Measurements from ENCODE around the gene ZDHHC7. TPM values are rescaled to one million over a fixed set of nuclear protein-coding genes. Genes with fewer than 3 reads are reported as not detected.

The ZDHHC7 gene
- total RNA-seq, 1 donor from 2014 or later, result 46.5 TPM

GRCh38 chr16:85051683-85052082, 40.3 kb upstream of the ZDHHC7 start:
- no peak for TF ChIP-seq CTCF (IDR thresholded peaks at IDR 0.05; ENCODE audit: unreplicated experiment)
- Mint-ChIP-seq H3K4me1 (ENCODE audit: unreplicated experiment) (peaks cover 1% of the 10 kb centered on the region), H3K9me3 (ENCODE audit: unreplicated experiment) (no peaks in the 10 kb centered on the region), H3K27ac (ENCODE audit: unreplicated experiment) (no peak overlapping the region), H3K36me3 (ENCODE audit: low read depth, unreplicated experiment) (peaks cover 7% of the 10 kb centered on the region), H3K4me3 (ENCODE audit: unreplicated experiment) (no peak overlapping the region), H3K27me3 (ENCODE audit: unreplicated experiment) (peaks cover 2% of the 10 kb centered on the region)
- DNase-seq (ENCODE audit: low spot score), result no peak

DNA sequence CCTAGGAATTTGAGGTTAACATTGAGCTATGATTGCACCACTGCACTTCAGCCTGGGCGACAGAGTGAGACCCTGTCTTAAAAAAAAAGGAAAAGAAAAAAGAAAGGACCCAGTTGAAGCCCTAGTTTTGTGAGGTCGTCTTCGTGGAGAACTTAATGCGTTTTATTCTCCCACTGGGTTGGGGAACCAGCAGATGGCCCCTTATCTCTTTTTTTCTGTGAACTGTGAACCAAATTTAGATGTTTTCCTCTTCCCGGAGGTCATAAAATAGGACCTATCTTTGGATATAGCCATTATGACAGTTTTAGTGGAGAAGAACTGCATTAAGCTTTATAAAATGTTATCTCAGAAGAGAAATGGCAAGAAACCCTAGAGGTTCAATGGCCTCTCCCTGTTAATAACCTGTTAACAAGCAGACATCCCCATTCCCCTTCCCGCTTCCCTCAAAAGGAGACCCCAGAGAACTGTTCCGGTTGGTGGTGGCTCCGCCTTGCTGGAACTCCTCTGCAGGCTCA, 39.8 kb upstream of the ZDHHC7 start:
- TF ChIP-seq CTCF (IDR thresholded peaks at IDR 0.05; ENCODE audit: unreplicated experiment), result no peak
- no peak overlapping the region for H3K4me3 Mint-ChIP-seq (ENCODE audit: unreplicated experiment)
- H3K9me3 Mint-ChIP-seq (ENCODE audit: unreplicated experiment), result no peaks in the 10 kb centered on the region
- no peak overlapping the region for H3K27ac Mint-ChIP-seq (ENCODE audit: unreplicated experiment)
- peaks cover 7% of the 10 kb centered on the region for H3K4me1 Mint-ChIP-seq (ENCODE audit: unreplicated experiment)
- H3K27me3 Mint-ChIP-seq (ENCODE audit: unreplicated experiment), result peaks cover 2% of the 10 kb centered on the region
- peaks cover 7% of the 10 kb centered on the region for H3K36me3 Mint-ChIP-seq (ENCODE audit: low read depth, unreplicated experiment)
- no peak for DNase-seq (ENCODE audit: low spot score)

DNA sequence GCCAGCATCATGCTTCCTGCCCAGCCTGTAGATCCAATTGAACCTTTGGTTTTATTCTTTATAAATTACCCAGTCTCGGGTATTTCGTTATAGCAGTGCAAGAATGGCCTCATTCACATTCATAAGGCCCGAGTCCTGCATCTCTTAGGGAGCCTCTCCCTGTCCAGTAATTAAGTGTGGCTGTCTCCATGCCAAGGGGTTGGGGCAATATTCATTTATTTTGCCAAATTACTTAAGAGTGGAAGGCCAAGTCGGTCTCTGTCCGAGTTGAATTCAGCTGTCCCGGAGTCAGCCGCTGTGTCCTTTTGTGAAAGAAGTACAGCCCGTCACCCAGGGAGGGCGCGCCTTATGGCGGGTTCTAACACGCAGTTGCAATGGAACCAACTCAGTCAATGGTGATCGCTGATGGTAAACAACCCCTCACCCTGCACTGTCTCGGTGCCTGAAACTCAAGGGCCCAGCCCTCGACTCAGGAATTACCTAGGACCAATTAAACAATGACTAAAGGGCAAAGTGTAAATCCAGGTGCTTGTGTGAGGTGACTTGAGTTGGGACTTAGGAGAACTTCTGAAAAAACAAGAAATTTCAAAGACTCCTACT, 38.5 kb upstream of the ZDHHC7 start:
- DNase-seq (ENCODE audit: low spot score), result no peak
- Mint-ChIP-seq H3K27ac (ENCODE audit: unreplicated experiment) (no peak overlapping the region), H3K36me3 (ENCODE audit: low read depth, unreplicated experiment) (peaks cover 7% of the 10 kb centered on the region), H3K4me1 (ENCODE audit: unreplicated experiment) (peaks cover 11% of the 10 kb centered on the region), H3K9me3 (ENCODE audit: unreplicated experiment) (no peaks in the 10 kb centered on the region), H3K27me3 (ENCODE audit: unreplicated experiment) (peaks cover 2% of the 10 kb centered on the region), H3K4me3 (ENCODE audit: unreplicated experiment) (no peak overlapping the region)
- no peak for TF ChIP-seq CTCF (IDR thresholded peaks at IDR 0.05; ENCODE audit: unreplicated experiment)

DNA sequence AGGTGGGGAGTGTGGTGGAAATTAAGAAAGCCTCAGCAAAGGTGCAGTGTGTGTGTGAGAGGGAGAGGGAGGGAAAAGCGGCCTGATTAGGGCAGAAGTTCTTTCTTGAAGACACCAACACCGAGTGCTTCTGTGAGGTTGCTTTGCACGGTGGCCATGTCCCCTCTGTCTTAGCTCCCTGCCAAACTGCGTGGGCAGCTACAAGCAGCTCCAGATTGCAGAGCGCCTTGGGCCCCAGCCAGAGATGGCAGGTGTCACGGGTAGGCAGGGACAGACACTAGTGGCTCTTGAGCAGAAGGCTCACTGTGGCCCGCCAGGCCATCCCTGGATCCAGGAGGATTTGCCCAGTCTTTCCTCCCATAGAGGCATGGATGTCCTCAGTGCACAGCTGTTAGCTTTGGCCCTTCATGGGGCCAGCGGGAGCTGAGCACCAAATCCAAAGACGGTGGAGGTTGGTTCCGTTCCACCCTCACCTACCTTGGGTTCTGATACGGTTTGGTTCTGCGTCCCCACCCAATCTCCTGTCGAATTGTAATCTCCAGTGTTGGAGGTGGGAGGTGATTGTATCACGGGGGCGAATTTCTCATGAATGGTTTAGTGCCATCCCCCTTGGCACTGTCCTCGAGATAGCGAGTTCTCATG, 37.7 kb upstream of the ZDHHC7 start:
- TF ChIP-seq CTCF (IDR thresholded peaks at IDR 0.05; ENCODE audit: unreplicated experiment), result no peak
- peaks cover 2% of the 10 kb centered on the region for H3K27me3 Mint-ChIP-seq (ENCODE audit: unreplicated experiment)
- peaks cover 7% of the 10 kb centered on the region for H3K36me3 Mint-ChIP-seq (ENCODE audit: low read depth, unreplicated experiment)
- DNase-seq (ENCODE audit: low spot score), result no peak
- H3K27ac Mint-ChIP-seq (ENCODE audit: unreplicated experiment), result no peak overlapping the region
- peaks cover 11% of the 10 kb centered on the region for H3K4me1 Mint-ChIP-seq (ENCODE audit: unreplicated experiment)
- H3K4me3 Mint-ChIP-seq (ENCODE audit: unreplicated experiment), result no peak overlapping the region
- no peaks in the 10 kb centered on the region for H3K9me3 Mint-ChIP-seq (ENCODE audit: unreplicated experiment)

- H3K27me3 Mint-ChIP-seq (ENCODE audit: unreplicated experiment), result peaks cover under 1% of the 10 kb centered on the region
- H3K27ac Mint-ChIP-seq (ENCODE audit: unreplicated experiment), result no peak overlapping the region
Measured at GRCh38 chr16:85047867-85048455, 36.6 kb upstream of the ZDHHC7 start.

More at GRCh38 chr16:85047867-85048455, 36.6 kb upstream of the ZDHHC7 start:
- Mint-ChIP-seq H3K9me3 (ENCODE audit: unreplicated experiment) (no peaks in the 10 kb centered on the region), H3K36me3 (ENCODE audit: low read depth, unreplicated experiment) (peaks cover 7% of the 10 kb centered on the region), H3K4me3 (ENCODE audit: unreplicated experiment) (no peak overlapping the region), H3K4me1 (ENCODE audit: unreplicated experiment) (peaks cover 11% of the 10 kb centered on the region)
- TF ChIP-seq CTCF (IDR thresholded peaks at IDR 0.05; ENCODE audit: unreplicated experiment), result no peak
- DNase-seq (ENCODE audit: low spot score), result no peak

All from endothelial cell (in vitro differentiated cells).